ENCODE data around the gene RALGPS1. TPM values are rescaled to one million over a fixed set of nuclear protein-coding genes. Genes with fewer than 3 reads are reported as not detected.

The RALGPS1 gene
- total and polyA plus RNA-seq, 2 of the 13 experiments (the other 11 are each of a cell fraction or from before 2014, with no cell fraction given) = 3.7 to 6.5 TPM

GRCh38 chr9:127084076-127085039, 169.8 kb downstream of the RALGPS1 start:
- no peak overlapping the region for H3K9ac ChIP-seq (ENCODE audit: insufficient read depth, low read depth, low read length)
- 67% methylated on average over 9 of the region's 12 CpGs for WGBS (ENCODE audit: low lambda C conversion rate)
- DNase-seq (ENCODE audit: low spot score) (no peak), FAIRE-seq (no peak), ATAC-seq (no peak; the same call in 2 of the 3 replicates)
- ChIA-PET POLR2A (no interaction called here), CTCF (ENCODE audit: low intra/inter-chr PET ratio, low total read pairs) (no interaction called here)
- in situ Hi-C loops (cut with HindIII; ENCODE audit: extremely low pct_ligation_motif_present, low pct_unique_long_range_greater_than_20kb) (no loop called here), intact Hi-C loops (cut with micrococcal nuclease; ENCODE audit: unreplicated experiment) (no loop called here)
- no peak overlapping the region for H2AFZ ChIP-seq (ENCODE audit: low read length)
- no peaks in the 10 kb centered on the region for H3K79me2 ChIP-seq (ENCODE audit: insufficient read depth, low read length)
- H3K27ac ChIP-seq (ENCODE audit: extremely low read length, insufficient read depth, low read length) = no peak overlapping the region
- no peaks in the 10 kb centered on the region for H4K20me1 ChIP-seq (ENCODE audit: insufficient read depth, low read length)
- no peak overlapping the region for H3K4me3 ChIP-seq (replicated peaks in 1 of 3; ENCODE audit: insufficient read depth in 1 of 3, low read depth in 2 of 3, low read length in 3 of 3)
- H3K4me2 ChIP-seq (ENCODE audit: low read depth, low read length) = no peak overlapping the region
- H3K9me3 ChIP-seq (ENCODE audit: low read length) = no peaks in the 10 kb centered on the region
- no peaks in the 10 kb centered on the region for H3K27me3 ChIP-seq (ENCODE audit: control insufficient read depth in 1 of 2, insufficient read depth in 2 of 2, low read length in 2 of 2)
- no TSS peak for BruUV-seq (replicated peaks)
- peaks cover 17% of the 10 kb centered on the region for H3K4me1 ChIP-seq (ENCODE audit: insufficient read depth, low read length)
- H3K36me3 ChIP-seq (replicated peaks in 1 of 2; ENCODE audit: control insufficient read depth in 1 of 2, insufficient read depth in 2 of 2, low read length in 2 of 2) = no peaks in the 10 kb centered on the region
- no peak for TF ChIP-seq ZNF747 (CRISPR knock-in tag; IDR thresholded peaks at IDR 0.05; ENCODE audit: borderline replicate concordance)
- TF ChIP-seq ZNF333 (CRISPR knock-in tag; IDR thresholded peaks at IDR 0.05; ENCODE audit: borderline replicate concordance) = no peak
- no peak for TF ChIP-seq NAIF1 (CRISPR knock-in tag; IDR thresholded peaks at IDR 0.05; ENCODE audit: borderline replicate concordance)
- no peak for TF ChIP-seq BCL3 (CRISPR knock-in tag; IDR thresholded peaks at IDR 0.05)
- TF ChIP-seq ZKSCAN5 (CRISPR knock-in tag; IDR thresholded peaks at IDR 0.05) = no peak
- TF ChIP-seq TARDBP (CRISPR knock-in tag; IDR thresholded peaks at IDR 0.05) = no peak
- no peak for TF ChIP-seq ZBTB8A (CRISPR knock-in tag; IDR thresholded peaks at IDR 0.05; ENCODE audit: borderline replicate concordance, low read depth)
- no peak for TF ChIP-seq ZNF512B (CRISPR knock-in tag; IDR thresholded peaks at IDR 0.05; ENCODE audit: borderline replicate concordance)
- no peak for TF ChIP-seq ARNT (IDR thresholded peaks at IDR 0.05)
- TF ChIP-seq ZNF3 (CRISPR knock-in tag; IDR thresholded peaks at IDR 0.05) = no peak
- TF ChIP-seq DMTF1 (CRISPR knock-in tag; IDR thresholded peaks at IDR 0.05) = no peak

Measured in HepG2 (cell line).